Peyer's patch (tissue), 4 donors: ENCODE results near the gene CCDC116. TPM values are rescaled to one million over a fixed set of nuclear protein-coding genes. Genes with fewer than 3 reads are reported as not detected.
"Not testable (repeated sequence)": the region's sequence is repeated elsewhere in the genome, so short reads cannot be mapped to it uniquely, and the experiment has no call there.

ENCODE experiments used
- DNase-seq, 3 donors: peaks; one replicate each; pipeline ENCODE4 v3.0.0-alpha.2; 2017 to 2019
- H3K27ac ChIP-seq, 4 donors: fragments of 200-600 bp; sonication (generic); one replicate each; pipeline ENCODE4 v1.5.1; 2016 to 2019
- H3K27me3 ChIP-seq, 2 donors: fragments of 200-600 bp; sonication (generic); one replicate each; pipeline ENCODE4 v1.5.1; 2019
- H3K36me3 ChIP-seq, 3 donors: fragments of 200-600 bp; sonication (generic); one replicate each; pipeline ENCODE4 v1.5.1; 2016 to 2019
- H3K4me1 ChIP-seq, 4 donors: fragments of 200-600 bp; sonication (generic); one replicate each; pipeline ENCODE4 v1.5.1; 2016 to 2019
- H3K4me3 ChIP-seq, 4 donors: fragments of 200-600 bp; sonication (generic); 1 replicate in 3 of 4; 2 replicates in 1 of 4; pipeline ENCODE4 v1.5.1; 2016 to 2019; ENCODE audit warnings: mild to moderate bottlenecking in 1 of 4
- H3K9me3 ChIP-seq, 4 donors: fragments of 200-600 bp; sonication (generic); one replicate each; pipeline ENCODE4 v1.5.1; 2016 to 2019; ENCODE audit warnings: mild to moderate bottlenecking in 1 of 4
- CTCF ChIP-seq, 6 experiments: fragments of 450-650 bp in 4 of 6; fragments of 200-600 bp in 2 of 6; sonication (generic) in 1 of 6; IDR thresholded peaks; one replicate each; pipeline ENCODE4 v1.5.1; 2017 to 2019; ENCODE audit warnings: antibody characterized with exemption in 6 of 6, mild to moderate bottlenecking in 3 of 6, moderate library complexity in 1 of 6
- POLR2A ChIP-seq, 2 donors: fragments of 450-650 bp; IDR thresholded peaks; one replicate each; pipeline ENCODE4 v1.5.1; 2017; ENCODE audit warnings: antibody characterized with exemption in 2 of 2, mild to moderate bottlenecking in 2 of 2, moderate library complexity in 2 of 2
- total RNA-seq, 4 donors: library from RNA; depleted of rRNA; stranded (reverse); fragments of >200 nt; gene quantifications; one replicate each; pipeline ENCODE4 v1.1.0, GENCODE V29; 2016

The CCDC116 gene
- total RNA-seq, 4 donors from 2014 or later: 0.80 to 2.6 TPM; not detected in 2

GRCh38 chr22:21598302-21598701 lies 34.3 kb upstream of the CCDC116 start:
- H3K36me3 ChIP-seq: peaks cover 0 to 42% (median 0%) of the 10 kb centered on the region in 3 donors
- H3K27me3 ChIP-seq: no peaks in the 10 kb centered on the region
- no peak for TF ChIP-seq POLR2A (IDR thresholded peaks at IDR 0.05)
- TF ChIP-seq CTCF (IDR thresholded peaks at IDR 0.05): no peak
- no peak overlapping the region for H3K27ac ChIP-seq
- H3K4me3 ChIP-seq: no peak overlapping the region
- H3K4me1 ChIP-seq: no peaks in the 10 kb centered on the region
- DNase-seq: no peak
- H3K9me3 ChIP-seq: no peaks in the 10 kb centered on the region

- Histone ChIP-seq H3K4me3 (no peak overlapping the region), H3K36me3 (peaks cover 0 to 32% (median 0%) of the 10 kb centered on the region in 3 donors), H3K27ac (no peak overlapping the region), H3K27me3 (no peaks in the 10 kb centered on the region), H3K4me1 (no peaks in the 10 kb centered on the region), H3K9me3 (no peaks in the 10 kb centered on the region)
- DNase-seq: no peak
- no peak for TF ChIP-seq POLR2A (IDR thresholded peaks at IDR 0.05)
- no peak for TF ChIP-seq CTCF (IDR thresholded peaks at IDR 0.05)
These were observed 33.3 kb upstream of the CCDC116 start for GRCh38 chr22:21599053-21599893.

- Histone ChIP-seq H3K27ac (no peak overlapping the region), H3K9me3 (no peaks in the 10 kb centered on the region), H3K27me3 (no peaks in the 10 kb centered on the region), H3K4me1 (peaks cover 0 to 11% (median 0%) of the 10 kb centered on the region in 4 donors), H3K4me3 (no peak overlapping the region), H3K36me3 (no peaks in the 10 kb centered on the region)
- no peak for DNase-seq
- TF ChIP-seq CTCF (IDR thresholded peaks at IDR 0.05) (no peak), POLR2A (IDR thresholded peaks at IDR 0.05) (no peak)
These were observed 30.0 kb upstream of the CCDC116 start for GRCh38 chr22:21602579-21602978.

- H3K9me3 ChIP-seq: no peaks in the 10 kb centered on the region
- no peak overlapping the region for H3K27ac ChIP-seq
- H3K4me1 ChIP-seq: peaks cover 0 to 11% (median 0%) of the 10 kb centered on the region in 4 donors
- H3K4me3 ChIP-seq: no peak overlapping the region
- DNase-seq: no peak
- no peaks in the 10 kb centered on the region for H3K27me3 ChIP-seq
- no peaks in the 10 kb centered on the region for H3K36me3 ChIP-seq
- TF ChIP-seq POLR2A (IDR thresholded peaks at IDR 0.05): no peak
These were observed 28.6 kb upstream of the CCDC116 start for GRCh38 chr22:21603973-21604372.

GRCh38 chr22:21605887-21606564 lies 26.5 kb upstream of the CCDC116 start:
- Histone ChIP-seq H3K9me3 (no peaks in the 10 kb centered on the region), H3K27me3 (no peaks in the 10 kb centered on the region), H3K27ac (peak overlapping the region in 1 of 4 donors; percentile 4), H3K36me3 (peaks cover 0 to 10% (median 0%) of the 10 kb centered on the region in 3 donors), H3K4me1 (peaks cover 0 to 11% (median 0%) of the 10 kb centered on the region in 4 donors), H3K4me3 (no peak overlapping the region)
- TF ChIP-seq CTCF (IDR thresholded peaks at IDR 0.05) (no peak), POLR2A (IDR thresholded peaks at IDR 0.05) (no peak)
- no peak for DNase-seq

GRCh38 chr22:21606775-21607174 lies 25.8 kb upstream of the CCDC116 start:
- Histone ChIP-seq H3K27me3 (no peaks in the 10 kb centered on the region), H3K9me3 (no peaks in the 10 kb centered on the region)
- TF ChIP-seq POLR2A (IDR thresholded peaks at IDR 0.05) (no peak), CTCF (IDR thresholded peaks at IDR 0.05) (no peak)

GRCh38 chr22:21609556-21610157 lies 22.9 kb upstream of the CCDC116 start:
- not testable (repeated sequence) for DNase-seq, H3K9me3 ChIP-seq, H3K4me3 ChIP-seq, H3K27ac ChIP-seq, H3K27me3 ChIP-seq
- Histone ChIP-seq H3K36me3 (peaks cover 0 to 42% (median 0%) of the 10 kb centered on the region in 3 donors), H3K4me1 (peaks cover 0 to 11% (median 0%) of the 10 kb centered on the region in 4 donors)

More at GRCh38 chr22:21606775-21607174, 25.8 kb upstream of the CCDC116 start:
- H3K4me3 ChIP-seq: no peak overlapping the region
- peaks cover 0 to 11% (median 0%) of the 10 kb centered on the region in 4 donors for H3K4me1 ChIP-seq
- no peak for DNase-seq
- peaks cover 0 to 17% (median 0%) of the 10 kb centered on the region in 3 donors for H3K36me3 ChIP-seq
- no peak overlapping the region for H3K27ac ChIP-seq
